ENCODE measurements around the gene PLXNB2. TPM values are rescaled to one million over a fixed set of nuclear protein-coding genes. Genes with fewer than 3 reads are reported as not detected.

The PLXNB2 gene
- total and polyA plus RNA-seq, 3 donors from 2014 or later, result 98.0 to 243 (median 219) TPM

- TF ChIP-seq POLR2A (IDR thresholded peaks at IDR 0.05) (no peak), CTCF (IDR thresholded peaks at IDR 0.05) (no peak)
- 93 to 97% methylated on average over 10 to 37 of the region's 37 CpGs for WGBS, 2 donors
Measured at GRCh38 chr22:50289942-50290630, 17.4 kb downstream of the PLXNB2 start.

GRCh38 chr22:50289151-50289941 is 18.1 kb downstream of the PLXNB2 start:
- intact Hi-C loops (cut with DNase I; ENCODE audit: low total_unique reads), result no loop called here
- no peaks in the 10 kb centered on the region for H3K27me3 ChIP-seq
- DNase-seq, result no peak
- 94 to 98% methylated on average over 16 to 57 of the region's 57 CpGs for WGBS, 2 donors
- peaks cover 20% of the 10 kb centered on the region for H3K4me1 ChIP-seq
- H3K36me3 ChIP-seq (ENCODE audit: low read depth, missing control alignments), result no peaks in the 10 kb centered on the region
- no peak overlapping the region for H3K4me3 ChIP-seq
- H3K9me3 ChIP-seq, result no peaks in the 10 kb centered on the region
- TF ChIP-seq CTCF (IDR thresholded peaks at IDR 0.05), result no peak
- no peak for TF ChIP-seq POLR2A (IDR thresholded peaks at IDR 0.05)
- no peak overlapping the region for H3K27ac ChIP-seq

More at GRCh38 chr22:50289942-50290630, 17.4 kb downstream of the PLXNB2 start:
- intact Hi-C loops (cut with DNase I; ENCODE audit: low total_unique reads), result no loop called here
- H3K4me1 ChIP-seq, result peaks cover 28% of the 10 kb centered on the region
- no peaks in the 10 kb centered on the region for H3K9me3 ChIP-seq
- H3K27me3 ChIP-seq, result no peaks in the 10 kb centered on the region
- no peak overlapping the region for H3K27ac ChIP-seq
- H3K36me3 ChIP-seq (ENCODE audit: low read depth, missing control alignments), result no peaks in the 10 kb centered on the region
- no peak overlapping the region for H3K4me3 ChIP-seq
- no peak for DNase-seq

GRCh38 chr22:50287731-50288130 is 19.7 kb downstream of the PLXNB2 start:
- Histone ChIP-seq H3K4me3 (no peak overlapping the region), H3K27ac (no peak overlapping the region), H3K36me3 (ENCODE audit: low read depth, missing control alignments) (no peaks in the 10 kb centered on the region), H3K4me1 (peaks cover 4% of the 10 kb centered on the region), H3K27me3 (no peaks in the 10 kb centered on the region), H3K9me3 (no peaks in the 10 kb centered on the region)
- intact Hi-C loops (cut with DNase I; ENCODE audit: low total_unique reads), result no loop called here
- TF ChIP-seq CTCF (IDR thresholded peaks at IDR 0.05), result no peak
- no peak for TF ChIP-seq POLR2A (IDR thresholded peaks at IDR 0.05)
- 95% methylated on average over 31 of the region's 31 CpGs; no CpG with 5 or more reads in 1 of the 2 donors for WGBS, 2 donors
- no peak for DNase-seq

GRCh38 chr22:50286701-50287318 is 20.6 kb downstream of the PLXNB2 start:
- Histone ChIP-seq H3K9me3 (no peaks in the 10 kb centered on the region), H3K4me3 (no peak overlapping the region), H3K27ac (no peak overlapping the region), H3K36me3 (ENCODE audit: low read depth, missing control alignments) (no peaks in the 10 kb centered on the region), H3K4me1 (no peaks in the 10 kb centered on the region), H3K27me3 (no peaks in the 10 kb centered on the region)
- 91% methylated on average over 40 of the region's 40 CpGs; no CpG with 5 or more reads in 1 of the 2 donors for WGBS, 2 donors
- no peak for TF ChIP-seq POLR2A (IDR thresholded peaks at IDR 0.05)
- TF ChIP-seq CTCF (IDR thresholded peaks at IDR 0.05), result no peak
- no peak for DNase-seq
- intact Hi-C loops (cut with DNase I; ENCODE audit: low total_unique reads), result no loop called here
